Uterus (tissue), 4 donors: Measurements from ENCODE around the gene RFX1. TPM values are rescaled to one million over a fixed set of nuclear protein-coding genes. Genes with fewer than 3 reads are reported as not detected.

Source experiments
- DNase-seq, 2 donors: peaks; one replicate each; pipeline ENCODE4 v3.0.0-alpha.2; 2019 to 2020
- H3K27ac ChIP-seq, 2 donors: fragments of 200-600 bp; sonication (generic); 1 replicate in 1 of 2; 2 replicates in 1 of 2; pipeline ENCODE4 v1.5.1; 2016 to 2018
- H3K27me3 ChIP-seq, 2 donors: fragments of 200-600 bp; sonication (generic); one replicate each; pipeline ENCODE4 v1.5.1; 2018 to 2019; ENCODE audit warnings: control low read depth in 1 of 2
- H3K36me3 ChIP-seq, 2 donors: fragments of 200-600 bp; sonication (generic); one replicate each; pipeline ENCODE4 v1.5.1; 2019; ENCODE audit warnings: control low read depth in 1 of 2
- H3K4me1 ChIP-seq, 2 donors: fragments of 200-600 bp; sonication (generic); one replicate each; pipeline ENCODE4 v1.5.1; 2018 to 2019; ENCODE audit warnings: control low read depth in 1 of 2
- H3K4me3 ChIP-seq, 2 donors: fragments of 200-600 bp; sonication (generic); 1 replicate in 1 of 2; 2 replicates in 1 of 2; pipeline ENCODE4 v1.5.1; 2018 to 2019; ENCODE audit warnings: mild to moderate bottlenecking in 1 of 2
- H3K9me3 ChIP-seq, 2 donors: fragments of 200-600 bp; sonication (generic); one replicate each; pipeline ENCODE4 v1.5.1; 2019; ENCODE audit warnings: control low read depth in 1 of 2
- POLR2A ChIP-seq, 2 donors: fragments of 450-650 bp; IDR thresholded peaks; one replicate each; pipeline ENCODE4 v1.6.1; 2016; ENCODE audit warnings: antibody characterized with exemption in 2 of 2, mild to moderate bottlenecking in 1 of 2, moderate library complexity in 1 of 2
- intact Hi-C: fragments of 100-400 bp; cut with DNase I; formaldehyde crosslinking; loops from one replicate; pipeline ENCODE4 v1.15.1; 2023; ENCODE audit warnings: low total_unique reads
- total RNA-seq, 4 donors: library from RNA; depleted of rRNA in 3 of 4; stranded (reverse); fragments of >200 nt in 3 of 4; gene quantifications; one replicate each; pipeline versions ENCODE4 v1.1.0 to v1.2.4, GENCODE V29; 2014 to 2023
- TF ChIP-seq, protein P1 (sequence below), 4 experiments: fragments of 200-600 bp in 2 of 4; fragments of 450-650 bp in 2 of 4; sonication (generic) in 2 of 4; IDR thresholded peaks; one replicate each; pipeline ENCODE4 v1.5.1; 2016 to 2019; ENCODE audit warnings: antibody characterized with exemption in 4 of 4, mild to moderate bottlenecking in 2 of 4, moderate library complexity in 1 of 4
- donor health status: DM: yes; HTN: yes; CAD: no.

RFX1 gene
- total RNA-seq, 4 donors from 2014 or later, result 0.26 to 14.1 (median 4.1) TPM

DNA sequence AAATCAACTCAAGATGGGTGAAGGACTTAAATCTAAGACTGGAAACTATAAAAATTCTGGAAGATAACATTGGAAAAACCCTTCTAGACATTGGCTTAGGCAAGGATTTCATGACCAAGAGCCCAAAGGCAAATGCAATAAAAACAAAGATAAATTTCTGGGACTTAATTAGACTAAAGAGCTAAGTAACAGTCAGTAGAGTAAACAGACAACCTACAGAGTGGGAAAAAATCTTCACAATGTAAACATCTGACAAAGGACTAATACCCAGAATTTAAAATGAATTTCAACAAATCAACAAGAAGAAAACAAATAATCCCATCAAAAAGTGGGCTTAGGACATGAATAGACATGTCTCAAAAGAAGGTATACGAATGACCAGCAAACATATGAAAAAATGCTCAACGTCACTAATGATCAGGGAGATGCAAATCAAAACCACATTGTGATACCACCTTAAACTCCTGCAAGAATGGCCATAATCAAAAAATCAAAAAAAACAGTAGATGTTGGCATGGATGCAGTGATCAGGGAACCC is 6.3 kb upstream of the RFX1 start:
- no peaks in the 10 kb centered on the region for H3K36me3 ChIP-seq
- H3K4me3 ChIP-seq, result no peak overlapping the region
- H3K27me3 ChIP-seq, result no peaks in the 10 kb centered on the region
- no peak for DNase-seq
- H3K4me1 ChIP-seq, result no peaks in the 10 kb centered on the region
- H3K9me3 ChIP-seq, result no peaks in the 10 kb centered on the region
- no peak overlapping the region for H3K27ac ChIP-seq
- TF ChIP-seq, protein P1, sequence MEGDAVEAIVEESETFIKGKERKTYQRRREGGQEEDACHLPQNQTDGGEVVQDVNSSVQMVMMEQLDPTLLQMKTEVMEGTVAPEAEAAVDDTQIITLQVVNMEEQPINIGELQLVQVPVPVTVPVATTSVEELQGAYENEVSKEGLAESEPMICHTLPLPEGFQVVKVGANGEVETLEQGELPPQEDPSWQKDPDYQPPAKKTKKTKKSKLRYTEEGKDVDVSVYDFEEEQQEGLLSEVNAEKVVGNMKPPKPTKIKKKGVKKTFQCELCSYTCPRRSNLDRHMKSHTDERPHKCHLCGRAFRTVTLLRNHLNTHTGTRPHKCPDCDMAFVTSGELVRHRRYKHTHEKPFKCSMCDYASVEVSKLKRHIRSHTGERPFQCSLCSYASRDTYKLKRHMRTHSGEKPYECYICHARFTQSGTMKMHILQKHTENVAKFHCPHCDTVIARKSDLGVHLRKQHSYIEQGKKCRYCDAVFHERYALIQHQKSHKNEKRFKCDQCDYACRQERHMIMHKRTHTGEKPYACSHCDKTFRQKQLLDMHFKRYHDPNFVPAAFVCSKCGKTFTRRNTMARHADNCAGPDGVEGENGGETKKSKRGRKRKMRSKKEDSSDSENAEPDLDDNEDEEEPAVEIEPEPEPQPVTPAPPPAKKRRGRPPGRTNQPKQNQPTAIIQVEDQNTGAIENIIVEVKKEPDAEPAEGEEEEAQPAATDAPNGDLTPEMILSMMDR (IDR thresholded peaks at IDR 0.05), result no peak
- TF ChIP-seq POLR2A (IDR thresholded peaks at IDR 0.05), result no peak
- intact Hi-C loops, result no loop called here

DNA sequence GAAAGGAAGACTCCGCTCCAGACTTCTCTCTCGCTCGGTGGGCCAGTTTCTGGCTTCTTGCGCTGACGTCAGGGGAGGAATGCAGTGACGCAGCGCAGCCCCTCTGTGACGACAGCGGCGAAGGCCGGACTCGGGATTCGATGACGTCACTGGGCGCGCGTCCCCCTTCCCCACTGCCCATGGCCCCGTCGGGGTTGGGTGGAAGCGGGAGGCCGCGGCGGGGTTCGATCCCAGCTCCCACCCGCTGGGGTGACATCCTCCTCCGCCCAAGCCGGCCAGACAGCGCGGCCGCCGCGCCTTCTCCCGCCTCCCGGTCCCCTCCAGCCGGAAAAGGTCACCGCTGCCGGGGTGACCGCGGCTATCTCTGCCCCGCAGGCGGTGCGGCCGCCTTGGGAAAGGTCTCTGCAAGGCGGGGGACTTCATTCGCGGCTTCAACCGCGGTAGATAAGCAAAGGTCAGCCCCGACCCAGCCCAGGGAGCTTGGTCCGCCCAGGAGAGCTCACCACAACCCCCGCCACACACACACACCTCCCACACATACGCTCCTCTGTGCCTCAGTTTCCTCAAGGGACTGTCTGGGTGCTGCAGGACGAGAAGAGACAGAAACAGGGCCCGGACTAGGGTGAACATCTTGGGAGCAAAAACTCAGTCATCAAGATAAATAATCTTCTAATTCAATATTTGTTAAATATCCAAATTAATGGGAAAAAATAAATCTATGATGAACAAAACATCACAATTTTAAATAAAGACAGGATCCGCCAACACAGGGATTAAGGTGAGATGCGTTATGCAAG is 844 bp upstream of the RFX1 start:
- TF ChIP-seq, protein P1 (IDR thresholded peaks at IDR 0.05), result peak in 1 of 4 experiments; percentile 4
- TF ChIP-seq POLR2A (IDR thresholded peaks at IDR 0.05), result peak in 1 of 2 donors; percentile 61
- Histone ChIP-seq H3K9me3 (no peaks in the 10 kb centered on the region), H3K36me3 (no peaks in the 10 kb centered on the region), H3K4me1 (no peaks in the 10 kb centered on the region), H3K27ac (peak overlapping the region; percentile 96 to 98), H3K27me3 (no peaks in the 10 kb centered on the region), H3K4me3 (peak overlapping the region; percentile 51 to 71)
- intact Hi-C loops, result no loop called here
- no peak for DNase-seq

DNA sequence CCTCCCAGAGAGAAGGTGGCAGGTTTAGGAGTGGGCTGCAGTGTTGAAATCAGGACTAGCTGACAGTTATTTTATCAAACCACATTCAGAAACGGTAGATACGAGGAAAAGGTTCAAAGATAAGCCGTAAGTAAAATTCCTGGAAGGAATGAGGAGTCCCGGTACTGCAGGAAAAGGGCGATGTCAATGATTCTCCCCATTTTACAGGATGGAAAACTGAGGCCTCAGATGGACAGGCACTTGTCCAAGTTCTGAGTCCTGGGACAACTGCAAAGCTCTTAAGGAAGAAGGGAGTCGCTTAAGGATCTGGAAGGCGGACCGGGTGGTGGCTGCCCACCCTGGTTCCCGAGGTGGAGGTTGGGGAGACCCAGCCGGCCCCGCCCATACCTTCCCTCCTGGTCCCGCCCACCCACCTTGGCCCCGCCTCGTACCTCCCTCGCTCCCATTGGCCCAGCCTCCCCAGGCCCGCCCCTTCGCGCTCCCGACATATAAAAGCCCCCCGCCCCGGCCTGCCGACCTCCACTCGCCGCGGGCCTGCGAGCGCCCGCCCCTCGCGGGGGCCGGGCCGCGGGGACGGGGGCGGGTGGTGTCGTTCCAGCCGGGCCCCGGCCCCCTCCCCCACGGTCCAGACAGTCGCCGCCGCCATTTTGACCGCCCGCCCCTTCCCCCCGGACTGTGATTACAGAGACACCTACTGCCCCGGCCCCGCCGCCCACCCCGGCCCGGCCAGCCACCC is 603 bp downstream of the RFX1 start:
- TF ChIP-seq, protein P1 (IDR thresholded peaks at IDR 0.05), result no peak
- TF ChIP-seq POLR2A (IDR thresholded peaks at IDR 0.05), result peak; percentile 49 to 56
- intact Hi-C loops, result no loop called here
- no peaks in the 10 kb centered on the region for H3K36me3 ChIP-seq
- H3K27me3 ChIP-seq, result no peaks in the 10 kb centered on the region
- no peaks in the 10 kb centered on the region for H3K9me3 ChIP-seq
- H3K4me3 ChIP-seq, result peak overlapping the region; percentile 82 to 95
- peak; percentile 91 to 93 for DNase-seq
- peak overlapping the region; percentile 97 to 100 for H3K27ac ChIP-seq
- no peaks in the 10 kb centered on the region for H3K4me1 ChIP-seq

DNA sequence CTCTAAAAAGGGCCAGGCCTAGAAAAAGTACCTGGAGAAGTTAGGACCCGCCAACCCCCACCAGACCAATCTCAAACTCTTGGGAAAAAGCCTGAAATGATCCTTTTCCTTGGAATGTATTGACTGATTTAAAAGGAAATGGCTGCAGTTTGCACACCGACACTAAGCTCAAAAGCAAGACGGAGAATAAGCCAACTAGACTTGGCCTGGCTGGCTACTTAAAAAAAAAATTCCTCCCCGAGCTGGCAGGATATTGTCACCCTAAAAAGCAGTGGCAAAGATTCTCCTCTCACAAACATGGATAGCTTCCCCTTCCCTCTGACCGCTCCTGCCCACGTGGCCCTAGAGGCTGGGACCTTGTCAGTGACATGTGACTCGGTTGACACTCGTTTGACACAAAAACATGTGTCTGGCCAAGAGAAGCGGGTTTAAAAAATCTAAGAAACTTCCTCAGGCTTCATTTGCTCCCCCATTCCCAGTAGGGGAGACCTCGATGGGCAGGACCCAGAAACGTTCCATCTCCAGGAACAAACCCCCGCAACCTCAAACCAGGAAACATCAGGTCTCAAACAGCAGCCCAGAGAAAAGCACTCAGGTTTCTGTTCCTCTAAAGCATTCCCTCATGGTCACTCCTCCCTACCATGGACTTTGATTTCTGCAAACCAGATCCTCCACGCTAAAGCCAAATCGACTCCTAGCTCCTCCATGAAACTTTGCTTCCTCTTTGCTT is 1.3 kb downstream of the RFX1 start:
- H3K36me3 ChIP-seq, result no peaks in the 10 kb centered on the region
- no peaks in the 10 kb centered on the region for H3K9me3 ChIP-seq
- H3K27me3 ChIP-seq, result no peaks in the 10 kb centered on the region
- no peak for DNase-seq
- peak overlapping the region; percentile 82 to 95 for H3K4me3 ChIP-seq
- TF ChIP-seq POLR2A (IDR thresholded peaks at IDR 0.05), result no peak
- TF ChIP-seq, protein P1 (IDR thresholded peaks at IDR 0.05), result no peak
- no peaks in the 10 kb centered on the region for H3K4me1 ChIP-seq
- H3K27ac ChIP-seq, result peak overlapping the region; percentile 97 to 100
- intact Hi-C loops, result no loop called here
